Measurements from ENCODE around the gene SLC22A2. TPM values are rescaled to one million over a fixed set of nuclear protein-coding genes. Genes with fewer than 3 reads are reported as not detected.

Gene SLC22A2
- total and polyA plus RNA-seq, 2 donors (not counting 3 experiments of a cell fraction or from before 2014, with no cell fraction given) = not detected

DNA sequence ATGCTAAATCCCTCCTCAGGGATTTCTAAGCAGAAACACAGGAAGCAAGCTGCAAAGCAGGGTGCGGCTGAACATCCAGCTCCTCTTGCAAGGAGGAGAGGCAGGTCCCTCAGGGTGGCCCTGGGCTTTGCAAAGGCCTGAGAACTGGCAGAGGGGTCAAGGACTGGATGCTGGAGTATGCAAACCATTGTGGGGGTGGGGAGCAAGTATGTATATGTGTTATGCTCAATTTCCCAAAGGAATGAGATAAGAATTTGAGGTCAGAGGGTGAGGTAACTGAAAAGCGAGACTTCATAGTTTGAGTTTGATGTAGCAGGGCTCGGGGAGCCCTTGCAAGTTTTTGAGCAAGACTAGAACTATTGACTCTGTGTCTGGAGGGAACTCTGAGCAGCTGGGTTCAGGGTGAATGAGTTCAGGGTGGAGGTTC lies 11.2 kb downstream of the SLC22A2 start:
- TF ChIP-seq FOS (IDR thresholded peaks at IDR 0.05; ENCODE audit: borderline replicate concordance, insufficient read depth, low read length) (no peak), JUN (IDR thresholded peaks at IDR 0.05; ENCODE audit: borderline replicate concordance, insufficient read depth, insufficient read length, low read depth) (no peak), GATA2 (IDR thresholded peaks at IDR 0.05; ENCODE audit: insufficient read depth, insufficient read length, low read depth, low read length) (no peak), POLR2A (IDR thresholded peaks at IDR 0.05; ENCODE audit: low read depth, low read length) (no peak), MAX (IDR thresholded peaks at IDR 0.05; ENCODE audit: insufficient read depth, insufficient read length) (no peak), POLR2AphosphoS5 (IDR thresholded peaks at IDR 0.05; ENCODE audit: insufficient read depth, low read depth, low read length) (no peak), MYC (IDR thresholded peaks at IDR 0.05; ENCODE audit: low read depth, low read length) (no peak), EZH2 (IDR thresholded peaks at IDR 0.05; ENCODE audit: borderline replicate concordance, low read depth, low read length, severe bottlenecking) (no peak)
- TF ChIP-seq, protein P1, sequence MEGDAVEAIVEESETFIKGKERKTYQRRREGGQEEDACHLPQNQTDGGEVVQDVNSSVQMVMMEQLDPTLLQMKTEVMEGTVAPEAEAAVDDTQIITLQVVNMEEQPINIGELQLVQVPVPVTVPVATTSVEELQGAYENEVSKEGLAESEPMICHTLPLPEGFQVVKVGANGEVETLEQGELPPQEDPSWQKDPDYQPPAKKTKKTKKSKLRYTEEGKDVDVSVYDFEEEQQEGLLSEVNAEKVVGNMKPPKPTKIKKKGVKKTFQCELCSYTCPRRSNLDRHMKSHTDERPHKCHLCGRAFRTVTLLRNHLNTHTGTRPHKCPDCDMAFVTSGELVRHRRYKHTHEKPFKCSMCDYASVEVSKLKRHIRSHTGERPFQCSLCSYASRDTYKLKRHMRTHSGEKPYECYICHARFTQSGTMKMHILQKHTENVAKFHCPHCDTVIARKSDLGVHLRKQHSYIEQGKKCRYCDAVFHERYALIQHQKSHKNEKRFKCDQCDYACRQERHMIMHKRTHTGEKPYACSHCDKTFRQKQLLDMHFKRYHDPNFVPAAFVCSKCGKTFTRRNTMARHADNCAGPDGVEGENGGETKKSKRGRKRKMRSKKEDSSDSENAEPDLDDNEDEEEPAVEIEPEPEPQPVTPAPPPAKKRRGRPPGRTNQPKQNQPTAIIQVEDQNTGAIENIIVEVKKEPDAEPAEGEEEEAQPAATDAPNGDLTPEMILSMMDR (IDR thresholded peaks at IDR 0.05; ENCODE audit: extremely low read depth in 1 of 2, insufficient read depth in 1 of 2, low read depth in 1 of 2, low read length in 2 of 2) = no peak
- no peak overlapping the region for H3K4me3 ChIP-seq (replicated peaks in 1 of 3; ENCODE audit: insufficient read depth in 1 of 3, low read depth in 1 of 3, low read length in 3 of 3)
- no peaks in the 10 kb centered on the region for H3K36me3 ChIP-seq (ENCODE audit: control insufficient read depth in 2 of 2, extremely low read depth in 1 of 2, insufficient read depth in 2 of 2, low read length in 2 of 2)
- H3K27me3 ChIP-seq (ENCODE audit: control insufficient read depth in 2 of 2, insufficient read depth in 2 of 2, low read length in 2 of 2) = no peaks in the 10 kb centered on the region
- no peaks in the 10 kb centered on the region for H3K9me1 ChIP-seq (replicated peaks; ENCODE audit: control insufficient read depth, extremely low read depth, insufficient read depth, low read length)
- peaks cover 2% of the 10 kb centered on the region for H3K9me3 ChIP-seq (replicated peaks; ENCODE audit: control insufficient read depth, insufficient read depth, low read length)
- H2AFZ ChIP-seq (ENCODE audit: low read depth, low read length) = no peak overlapping the region
- H3K79me2 ChIP-seq (ENCODE audit: control insufficient read depth, insufficient read depth, low read length) = no peaks in the 10 kb centered on the region
- intact Hi-C loops (cut with micrococcal nuclease) (no loop called here), dilution Hi-C loops (cut with MboI; ENCODE audit: extremely low pct_ligation_motif_present, low sequenced_read_pairs) (no loop called here)
- H4K20me1 ChIP-seq (replicated peaks; ENCODE audit: control insufficient read depth, extremely low read depth, insufficient read depth, low read length) = no peaks in the 10 kb centered on the region
- ChIA-PET POLR2A (no interaction called here), CTCF (no interaction called here)
- BruUV-seq (replicated peaks) = no TSS peak
- no peak overlapping the region for H3K27ac ChIP-seq (ENCODE audit: insufficient read depth, low read depth, low read length)
- DNase-seq (ENCODE audit: low read depth, low spot score) (no peak), FAIRE-seq (no peak)
- no peaks in the 10 kb centered on the region for H3K4me1 ChIP-seq (ENCODE audit: control insufficient read depth, extremely low read depth, insufficient read depth, low read length)
- no peak overlapping the region for H3K9ac ChIP-seq (replicated peaks; ENCODE audit: extremely low read depth, insufficient read depth, low read length)
- no peak overlapping the region for H3K4me2 ChIP-seq (ENCODE audit: insufficient read depth, low read length)

Measured in endothelial cell of umbilical vein (primary cell).